GM19043 (cell line): Measurements from ENCODE around the gene PPHLN1.
"Not testable (repeated sequence)": the region's sequence is repeated elsewhere in the genome, so short reads cannot be mapped to it uniquely, and the experiment has no call there.

Source experiments
- ATAC-seq: cut with Tn5 transposase; IDR thresholded peaks from one replicate; pipeline ENCODE4 v1.9.1; 2021; ENCODE audit warnings: low read depth; ENCODE audit not compliant: unreplicated experiment

PPHLN1 gene

DNA sequence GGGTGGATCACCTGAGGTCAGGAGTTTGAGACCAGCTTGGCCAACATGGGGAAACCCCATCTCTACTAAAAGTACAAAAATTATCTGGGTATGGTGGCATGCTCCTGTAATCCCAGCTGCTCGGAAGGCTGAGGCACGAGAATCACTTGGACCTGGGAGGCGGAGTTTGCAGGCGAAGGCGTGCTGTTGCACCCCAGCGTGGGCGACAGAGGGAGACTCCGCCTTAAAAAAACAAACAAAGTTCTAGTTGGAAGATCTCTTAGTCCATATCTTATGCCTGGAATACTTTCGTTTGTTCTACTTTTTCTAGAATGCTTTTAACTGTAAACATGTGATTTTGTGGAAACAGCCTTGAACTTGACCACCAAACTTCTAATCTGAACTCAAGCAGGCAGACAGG, 38.7 kb downstream of the PPHLN1 start:
- no peak for ATAC-seq

- no peak for ATAC-seq
Observed at GRCh38 chr12:42365486-42365885, 39.5 kb downstream of the PPHLN1 start.

GRCh38 chr12:42370013-42370412, 44.0 kb downstream of the PPHLN1 start:
- no peak for ATAC-seq

DNA sequence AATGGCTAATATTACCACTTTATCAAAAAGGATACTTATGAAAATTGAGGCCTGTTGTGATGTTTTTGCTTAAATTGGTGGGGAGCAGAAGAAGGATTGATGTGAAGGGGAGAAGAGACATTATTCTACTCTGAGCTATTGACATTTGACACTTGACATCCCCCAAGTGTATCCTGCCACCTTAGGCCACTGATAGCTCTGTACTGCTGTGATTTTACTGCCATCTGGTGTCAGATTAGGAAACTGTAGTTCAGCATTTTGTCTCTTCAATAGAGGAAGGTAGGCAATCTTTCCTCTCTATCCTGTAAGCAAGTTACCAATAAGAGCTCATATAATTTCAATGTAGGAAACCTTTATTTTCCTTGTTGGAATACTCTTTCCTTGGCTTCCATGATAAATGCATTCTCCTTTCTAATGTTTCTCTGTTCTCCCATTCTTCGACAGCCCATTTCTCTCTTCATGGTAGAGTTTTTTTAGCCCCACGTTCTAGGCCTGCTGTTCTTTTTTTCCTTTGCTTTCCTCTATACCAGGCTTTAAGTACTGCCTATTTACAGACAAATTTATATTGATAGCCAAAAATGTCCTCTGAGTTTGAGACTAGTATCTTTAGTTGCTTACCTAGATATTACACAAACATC, 46.3 kb downstream of the PPHLN1 start:
- peak; percentile 84 for ATAC-seq

GRCh38 chr12:42373669-42374068, 47.7 kb downstream of the PPHLN1 start:
- ATAC-seq: no peak

DNA sequence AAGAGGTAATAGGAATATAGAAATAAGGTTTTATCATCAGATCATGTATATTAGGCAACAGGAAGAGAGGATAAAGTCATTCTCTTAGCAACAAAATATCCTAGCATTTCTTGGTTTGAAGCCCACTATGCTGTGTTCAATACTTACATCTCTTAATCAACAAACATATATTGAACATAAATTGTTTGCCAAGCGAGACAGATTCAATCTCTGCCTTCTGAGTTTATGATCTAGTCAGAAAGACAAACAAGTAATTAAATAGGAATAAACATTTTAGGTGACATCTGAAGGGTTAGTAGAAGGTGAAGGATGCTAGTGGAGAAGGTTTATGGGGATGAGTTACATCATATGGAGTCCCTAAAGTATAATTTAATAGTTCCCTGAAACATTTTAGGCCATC, 54.8 kb downstream of the PPHLN1 start:
- ATAC-seq: no peak

DNA sequence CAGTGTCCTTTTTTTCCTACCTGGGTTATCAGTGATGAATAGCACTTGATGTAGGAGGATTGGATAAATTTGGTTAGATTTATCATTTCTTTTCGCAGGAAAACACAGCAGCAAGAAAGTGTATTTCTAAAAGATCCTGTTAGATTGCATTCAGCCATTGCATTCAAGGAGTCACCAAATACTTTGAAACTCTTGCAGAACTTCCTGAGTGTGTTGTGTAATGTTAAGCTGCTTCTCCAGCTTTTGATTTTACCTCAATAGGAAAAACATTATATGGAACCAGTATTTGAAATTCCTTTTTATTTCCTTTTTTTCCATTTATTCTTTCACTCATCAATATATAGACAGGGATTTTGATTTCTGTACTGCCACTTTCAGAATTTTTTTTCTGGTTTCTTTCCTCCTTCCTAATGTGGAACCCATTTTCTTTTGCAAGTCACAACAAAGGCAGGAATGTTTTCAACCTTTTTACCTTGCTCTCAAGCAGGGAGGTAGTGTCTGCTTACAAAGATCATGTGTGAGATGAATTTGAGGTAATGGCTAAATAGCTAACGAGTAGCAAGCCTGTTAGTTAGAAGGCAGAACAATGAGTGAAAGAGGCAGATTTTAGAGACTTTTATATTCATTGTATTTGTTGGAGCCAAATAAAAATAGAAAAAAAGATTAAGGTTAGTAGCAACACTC, 56.2 kb downstream of the PPHLN1 start:
- ATAC-seq: no peak

- ATAC-seq: no peak
Observed at GRCh38 chr12:42385326-42385841, 59.4 kb downstream of the PPHLN1 start.

DNA sequence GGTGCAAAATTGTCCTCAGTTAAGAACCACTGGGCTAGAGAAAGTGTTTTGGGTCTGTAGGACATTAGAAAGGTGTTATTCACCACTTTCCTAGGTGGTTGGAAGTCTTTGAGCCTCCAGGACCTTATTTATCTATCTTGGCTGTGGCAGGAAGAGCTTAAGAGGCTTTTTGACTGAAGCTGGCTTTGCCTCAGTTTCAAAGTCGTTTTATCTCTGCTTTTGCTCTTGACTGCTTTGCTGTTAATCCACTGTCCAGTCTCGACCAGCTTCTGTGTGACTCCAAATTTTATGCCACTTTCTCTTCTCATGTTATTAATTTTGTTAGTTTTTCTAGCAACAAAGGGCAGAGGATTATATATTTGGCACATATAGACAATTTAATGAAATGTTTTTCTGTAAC, 60.3 kb downstream of the PPHLN1 start:
- ATAC-seq: no peak

GRCh38 chr12:42388086-42388485, 62.1 kb downstream of the PPHLN1 start:
- ATAC-seq: not testable (repeated sequence)

DNA sequence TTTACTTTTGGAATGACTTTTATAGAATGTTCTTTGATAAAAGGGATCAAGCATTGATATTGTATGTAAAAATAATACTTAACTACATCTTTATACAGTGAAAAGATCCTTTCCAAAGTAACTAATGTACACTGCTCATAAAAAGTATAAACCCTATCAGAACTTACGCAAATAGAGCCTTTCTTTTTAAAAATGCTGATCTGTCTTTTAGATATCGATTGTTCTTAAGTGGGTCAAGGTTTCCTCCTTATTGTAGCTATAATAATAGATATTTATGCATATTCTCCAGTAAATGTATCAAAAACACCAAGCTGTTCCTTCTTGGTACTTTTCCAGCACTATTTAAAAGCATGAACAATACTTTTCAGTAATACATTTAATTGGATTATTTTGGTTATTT, 68.5 kb downstream of the PPHLN1 start:
- ATAC-seq: no peak

- ATAC-seq: no peak
Observed at GRCh38 chr12:42396473-42397259, 70.7 kb downstream of the PPHLN1 start.

DNA sequence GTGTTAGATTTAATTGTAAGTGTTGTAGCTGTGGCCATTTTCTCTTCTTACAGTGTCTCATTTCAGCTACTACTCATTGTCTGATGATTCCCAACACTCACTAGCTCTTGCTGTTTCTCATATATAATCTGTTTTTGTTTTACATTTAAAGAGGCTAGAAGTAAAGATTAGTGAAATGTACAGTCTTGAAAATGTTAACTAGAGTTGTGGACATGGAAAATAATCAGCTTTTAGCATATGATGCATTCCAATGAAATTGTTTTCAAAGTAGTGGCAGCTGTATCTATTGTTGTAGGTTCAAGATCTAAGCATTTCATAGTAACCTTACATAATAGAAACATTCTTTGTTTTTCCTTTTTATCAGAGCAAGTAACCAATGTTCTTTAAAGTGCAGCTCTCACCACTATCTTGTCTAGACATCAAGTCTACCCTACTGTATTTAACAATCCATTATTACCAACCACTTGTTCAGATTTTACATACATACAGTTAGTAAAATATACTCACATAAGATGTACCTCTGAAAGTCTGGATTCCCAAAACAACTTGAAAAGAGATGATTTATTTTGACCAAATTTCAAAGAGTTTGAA, 76.9 kb downstream of the PPHLN1 start:
- ATAC-seq: no peak

DNA sequence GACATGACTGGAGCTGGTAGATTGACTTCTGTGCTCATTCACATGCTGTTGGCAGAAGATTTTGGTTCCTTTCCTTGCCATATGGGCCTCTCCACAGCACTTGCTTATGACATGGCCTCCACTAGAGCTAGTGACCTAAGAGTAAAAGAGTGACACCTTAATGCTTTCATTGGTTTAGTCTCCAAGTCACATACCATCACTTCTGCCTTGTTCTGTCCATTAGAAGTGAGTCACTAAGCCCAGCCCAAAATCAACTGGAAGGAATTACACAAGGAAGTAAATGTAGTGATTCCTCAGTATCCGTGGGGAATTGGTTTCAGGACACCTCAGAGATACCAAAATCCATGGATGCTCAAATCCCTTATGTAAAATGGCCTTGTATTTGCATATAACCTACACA, 81.3 kb downstream of the PPHLN1 start:
- ATAC-seq: no peak

DNA sequence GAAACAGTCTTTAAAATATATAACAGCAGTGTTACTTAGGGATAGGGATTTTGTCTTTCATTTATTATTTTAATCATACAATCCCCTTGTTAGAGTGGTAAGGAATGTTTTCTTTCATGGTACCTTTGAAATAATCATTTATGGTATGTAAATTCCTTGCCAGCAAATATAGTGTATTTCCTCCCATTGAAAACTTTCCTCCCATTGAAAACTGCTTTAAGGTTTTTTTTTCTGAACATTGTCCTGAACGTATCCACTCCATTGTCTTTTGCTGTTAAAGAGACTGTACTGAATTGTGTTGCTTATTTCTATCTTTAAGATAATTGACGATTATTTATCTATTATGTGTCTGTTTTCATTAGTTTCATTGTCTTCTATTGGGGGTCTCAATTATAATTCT, 83.5 kb downstream of the PPHLN1 start:
- ATAC-seq: no peak

GRCh38 chr12:42410340-42410739, 84.4 kb downstream of the PPHLN1 start:
- no peak for ATAC-seq

GRCh38 chr12:42420395-42420794, 94.4 kb downstream of the PPHLN1 start:
- ATAC-seq: no peak

DNA sequence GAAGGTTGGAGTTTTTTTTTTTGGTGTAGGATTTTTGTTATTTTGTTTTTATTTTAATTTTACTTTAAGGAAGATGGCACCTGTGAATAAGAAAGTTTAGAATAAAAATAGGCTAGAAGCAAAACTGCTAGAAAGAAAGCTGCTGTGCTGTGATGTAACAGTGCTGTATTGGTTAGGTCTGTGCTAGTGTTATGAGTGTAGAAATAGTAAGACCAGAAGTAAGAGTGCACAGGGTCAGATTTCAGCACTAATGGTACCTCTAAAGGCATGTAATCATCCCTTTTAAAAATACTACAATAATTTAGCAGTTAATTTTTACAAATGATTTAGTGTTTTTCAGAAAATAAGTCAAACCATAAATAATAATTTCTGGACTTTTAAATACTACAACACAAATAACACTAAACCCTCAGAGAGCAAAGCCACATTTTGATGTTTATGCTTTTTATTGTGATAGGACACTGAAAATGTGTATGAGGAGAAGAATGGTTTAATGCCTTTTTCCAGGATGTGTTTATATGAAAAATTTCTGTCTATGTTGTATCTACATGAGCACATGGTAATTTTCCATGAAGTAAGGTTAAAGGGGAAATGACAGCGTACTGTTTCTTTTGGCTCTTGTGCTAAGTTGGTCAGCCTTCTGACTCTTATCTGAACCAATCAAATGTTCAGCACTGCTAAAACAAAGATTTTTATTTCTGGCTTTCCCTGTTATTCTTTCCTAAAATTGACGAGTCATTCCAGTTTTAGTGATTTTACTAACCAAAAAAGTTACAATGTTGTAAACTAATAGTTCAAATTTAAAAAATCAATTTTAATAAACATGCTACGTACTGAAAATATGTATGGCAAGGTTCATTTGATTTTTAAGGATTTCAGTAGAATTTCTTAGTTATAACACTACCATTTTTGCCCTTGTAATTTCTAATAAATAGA, 96.1 kb downstream of the PPHLN1 start:
- peak; percentile 77 for ATAC-seq

GRCh38 chr12:42422785-42423184, 96.8 kb downstream of the PPHLN1 start:
- ATAC-seq: no peak

DNA sequence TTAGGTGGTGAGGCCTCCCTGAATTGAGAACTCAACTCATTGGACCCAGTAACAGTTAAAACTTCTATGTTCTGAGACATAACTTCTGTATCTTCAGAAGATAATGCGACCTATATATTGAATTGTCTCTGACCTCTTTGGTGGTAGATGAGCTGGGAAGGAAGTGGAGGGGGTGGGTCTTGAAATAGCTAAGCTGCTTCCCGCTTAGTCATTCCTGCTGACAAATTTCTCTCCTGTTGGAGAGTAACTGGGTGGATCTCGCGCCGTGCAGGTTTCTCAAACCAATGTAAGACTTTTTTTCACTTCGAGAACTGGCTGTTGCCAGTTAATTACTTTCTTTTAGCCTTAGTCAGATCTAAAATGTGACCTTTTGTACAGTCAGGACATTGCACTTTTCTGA, 100.8 kb downstream of the PPHLN1 start:
- no peak for ATAC-seq
